ENCODE measurements around the gene ZFPM1. TPM values are rescaled to one million over a fixed set of nuclear protein-coding genes. Genes with fewer than 3 reads are reported as not detected.
"Not testable (repeated sequence)": the region's sequence is repeated elsewhere in the genome, so short reads cannot be mapped to it uniquely, and the experiment has no call there.

Gene ZFPM1
- total RNA-seq, 1 experiment from 2014 or later: 0.75 TPM

DNA sequence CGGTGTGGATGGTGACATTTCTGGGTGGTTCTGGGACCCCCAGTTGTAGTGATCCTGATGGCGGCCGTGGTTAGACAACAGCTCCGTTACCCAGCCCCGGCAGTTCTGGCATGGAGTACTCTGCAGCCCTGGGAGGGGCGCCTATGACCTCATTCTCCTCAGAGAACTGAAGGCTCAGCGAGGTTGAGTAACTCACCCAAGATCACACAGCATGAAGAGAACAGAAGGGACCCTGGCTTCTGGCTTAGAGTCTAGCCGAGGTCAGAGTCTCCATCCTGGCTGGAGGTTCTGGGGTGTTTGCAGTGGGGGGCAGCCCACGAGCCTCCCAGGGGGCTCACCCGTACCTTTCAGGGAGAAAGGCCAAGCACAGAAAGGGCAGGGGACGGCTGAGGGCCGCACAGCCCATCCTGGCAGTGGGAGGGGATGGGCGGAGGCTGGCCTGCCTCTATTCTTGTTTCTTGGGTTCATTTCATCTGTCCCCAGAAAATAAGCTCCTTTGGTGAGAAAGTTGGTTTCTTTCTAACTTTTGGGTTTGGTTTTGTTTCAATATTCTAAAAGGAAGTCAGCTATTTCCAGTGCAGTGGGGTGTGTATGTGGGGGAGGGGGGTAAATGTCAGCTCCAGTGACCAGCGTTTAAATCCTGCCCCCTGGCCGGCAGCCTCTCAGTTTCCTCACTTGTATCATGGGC, 13.2 kb downstream of the ZFPM1 start:
- Histone ChIP-seq H3K79me2 (ENCODE audit: low read length) (no peaks in the 10 kb centered on the region), H3K9ac (ENCODE audit: low read length) (no peak overlapping the region), H3K4me3 (ENCODE audit: low read length) (no peak overlapping the region), H3K4me1 (ENCODE audit: low read length) (no peaks in the 10 kb centered on the region; the same call in 1 of the 2 replicates), H3K27me3 (ENCODE audit: low read length) (no peaks in the 10 kb centered on the region), H3K9me3 (ENCODE audit: low read length) (no peaks in the 10 kb centered on the region), H3K36me3 (ENCODE audit: insufficient read depth, low read length) (no peaks in the 10 kb centered on the region), H2AFZ (ENCODE audit: low read length) (no peak overlapping the region), H3K4me2 (ENCODE audit: low read depth, low read length, poor library complexity, severe bottlenecking) (no peak overlapping the region), H4K20me1 (ENCODE audit: insufficient read depth, low read depth, low read length) (no peaks in the 10 kb centered on the region), H3K9me2 (replicated peaks; ENCODE audit: insufficient read depth, low read length) (no peaks in the 10 kb centered on the region), H3K27ac (ENCODE audit: low read length) (no peak overlapping the region)
- no peak for DNase-seq

DNA sequence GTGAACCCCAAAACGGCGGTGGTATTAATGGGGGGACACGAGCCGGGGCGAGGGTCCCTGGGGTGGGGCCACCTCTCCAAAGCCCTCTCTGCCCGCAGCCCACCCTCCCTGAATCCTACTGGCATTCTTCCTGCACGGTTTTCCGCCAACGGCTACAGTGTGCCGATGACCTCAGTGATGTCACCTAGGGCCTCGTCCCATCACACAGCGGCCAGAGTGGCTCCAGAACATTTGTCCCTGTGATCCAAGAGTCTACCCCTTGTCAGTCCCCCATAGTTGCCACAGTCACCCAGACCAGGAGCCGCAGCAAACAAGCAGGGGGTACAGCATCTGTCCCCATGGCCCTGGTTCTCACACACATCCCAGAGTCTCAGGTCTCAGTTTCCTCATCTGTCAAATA, 13.9 kb downstream of the ZFPM1 start:
- DNase-seq: no peak
- Histone ChIP-seq H4K20me1 (ENCODE audit: insufficient read depth, low read depth, low read length) (no peaks in the 10 kb centered on the region), H3K4me1 (ENCODE audit: low read length) (no peaks in the 10 kb centered on the region; the same call in 1 of the 2 replicates), H3K4me2 (ENCODE audit: low read depth, low read length, poor library complexity, severe bottlenecking) (no peak overlapping the region), H3K4me3 (ENCODE audit: low read length) (no peak overlapping the region), H2AFZ (ENCODE audit: low read length) (no peak overlapping the region), H3K27ac (ENCODE audit: low read length) (no peak overlapping the region), H3K79me2 (ENCODE audit: low read length) (no peaks in the 10 kb centered on the region), H3K9ac (ENCODE audit: low read length) (no peak overlapping the region), H3K27me3 (ENCODE audit: low read length) (no peaks in the 10 kb centered on the region), H3K36me3 (ENCODE audit: insufficient read depth, low read length) (no peaks in the 10 kb centered on the region), H3K9me2 (replicated peaks; ENCODE audit: insufficient read depth, low read length) (no peaks in the 10 kb centered on the region), H3K9me3 (ENCODE audit: low read length) (no peaks in the 10 kb centered on the region)

DNA sequence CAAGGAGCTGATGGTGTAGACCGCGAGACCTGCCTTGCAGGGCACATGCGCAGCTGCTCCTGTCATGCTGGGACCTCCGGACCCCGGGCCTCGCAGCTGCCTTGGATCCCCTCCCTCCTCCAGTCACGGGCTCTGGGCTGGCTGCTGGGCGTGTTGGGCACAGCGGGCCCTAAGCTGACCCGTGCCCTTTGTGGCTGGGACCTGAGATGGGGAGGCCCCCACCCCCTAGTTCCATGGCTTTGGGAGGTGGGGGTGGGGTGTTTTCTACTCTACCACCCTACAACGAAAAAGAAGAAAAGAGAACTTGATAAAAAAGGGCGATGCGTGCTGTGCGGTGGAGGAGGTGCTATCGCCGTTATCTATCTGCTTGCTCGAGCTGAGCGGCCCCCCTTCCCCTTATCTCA, 14.5 kb downstream of the ZFPM1 start:
- Histone ChIP-seq H3K9me2 (replicated peaks; ENCODE audit: insufficient read depth, low read length) (no peaks in the 10 kb centered on the region), H4K20me1 (ENCODE audit: insufficient read depth, low read depth, low read length) (no peaks in the 10 kb centered on the region), H3K27me3 (ENCODE audit: low read length) (no peaks in the 10 kb centered on the region), H3K4me3 (ENCODE audit: low read length) (no peak overlapping the region), H2AFZ (ENCODE audit: low read length) (no peak overlapping the region), H3K79me2 (ENCODE audit: low read length) (no peaks in the 10 kb centered on the region), H3K9ac (ENCODE audit: low read length) (no peak overlapping the region), H3K4me1 (ENCODE audit: low read length) (no peaks in the 10 kb centered on the region; the same call in 1 of the 2 replicates), H3K27ac (ENCODE audit: low read length) (no peak overlapping the region), H3K4me2 (ENCODE audit: low read depth, low read length, poor library complexity, severe bottlenecking) (no peak overlapping the region), H3K9me3 (ENCODE audit: low read length) (no peaks in the 10 kb centered on the region), H3K36me3 (ENCODE audit: insufficient read depth, low read length) (no peaks in the 10 kb centered on the region)
- no peak for DNase-seq

DNA sequence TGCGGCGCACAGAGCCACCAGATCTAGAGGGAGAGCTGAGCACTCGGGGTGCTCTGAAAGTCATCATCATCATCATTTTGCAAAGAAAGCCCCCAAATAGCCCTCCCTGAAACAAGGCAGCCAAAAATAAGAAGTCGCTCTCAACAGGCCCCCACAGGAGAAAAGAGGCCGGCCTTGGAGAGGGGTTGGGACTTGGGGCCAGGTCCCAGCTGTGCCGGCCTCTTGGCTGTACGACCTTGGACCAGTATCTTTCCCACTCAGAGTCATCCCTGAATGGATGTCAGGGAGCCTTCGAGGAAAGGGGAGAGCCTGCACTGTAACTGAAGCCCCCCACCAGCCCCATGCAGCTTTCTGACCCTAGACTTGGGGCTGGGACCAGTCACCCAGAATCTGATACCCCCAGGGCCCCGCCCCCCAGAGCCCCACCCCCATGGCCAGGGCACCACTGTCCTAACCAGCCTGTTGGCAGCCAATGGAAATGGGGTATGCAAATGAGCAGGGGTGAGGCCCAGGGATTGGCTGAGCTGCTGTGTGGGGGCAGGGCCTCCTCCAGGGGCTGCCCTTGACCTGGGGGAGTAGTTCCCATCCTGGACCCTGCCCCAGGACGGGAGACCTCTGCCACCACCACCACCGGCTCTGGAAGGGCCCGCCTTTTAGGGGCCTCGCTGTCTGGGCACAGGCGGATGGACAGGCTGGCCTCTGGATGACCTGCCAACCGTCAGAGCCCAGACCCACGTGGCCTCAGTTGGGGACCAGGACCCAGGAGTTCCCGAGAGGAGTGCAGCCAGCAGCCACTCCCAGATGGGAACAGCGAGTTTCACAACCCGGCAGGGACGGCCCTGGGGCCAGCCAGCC, 15.4 kb downstream of the ZFPM1 start:
- H3K4me2 ChIP-seq (ENCODE audit: low read depth, low read length, poor library complexity, severe bottlenecking): no peak overlapping the region
- H3K27ac ChIP-seq (ENCODE audit: low read length): no peak overlapping the region
- H3K9me3 ChIP-seq (ENCODE audit: low read length): no peaks in the 10 kb centered on the region
- no peak overlapping the region for H3K9ac ChIP-seq (ENCODE audit: low read length)
- H3K27me3 ChIP-seq (ENCODE audit: low read length): no peaks in the 10 kb centered on the region
- no peaks in the 10 kb centered on the region for H3K36me3 ChIP-seq (ENCODE audit: insufficient read depth, low read length)
- no peak overlapping the region for H2AFZ ChIP-seq (ENCODE audit: low read length)
- no peaks in the 10 kb centered on the region for H3K9me2 ChIP-seq (replicated peaks; ENCODE audit: insufficient read depth, low read length)
- H3K4me3 ChIP-seq (ENCODE audit: low read length): no peak overlapping the region
- peak; percentile 80 for DNase-seq
- H3K79me2 ChIP-seq (ENCODE audit: low read length): no peaks in the 10 kb centered on the region
- H3K4me1 ChIP-seq (ENCODE audit: low read length): no peaks in the 10 kb centered on the region; the same call in 1 of the 2 replicates
- H4K20me1 ChIP-seq (ENCODE audit: insufficient read depth, low read depth, low read length): no peaks in the 10 kb centered on the region

- DNase-seq: no peak
- H4K20me1 ChIP-seq (ENCODE audit: insufficient read depth, low read depth, low read length): peaks cover 1% of the 10 kb centered on the region; the same call in 1 of the 2 replicates
- H3K4me3 ChIP-seq (ENCODE audit: low read length): no peak overlapping the region
- H2AFZ ChIP-seq (ENCODE audit: low read length): no peak overlapping the region
- H3K9me2 ChIP-seq (replicated peaks; ENCODE audit: insufficient read depth, low read length): no peaks in the 10 kb centered on the region
- H3K4me2 ChIP-seq (ENCODE audit: low read depth, low read length, poor library complexity, severe bottlenecking): no peak overlapping the region
- H3K4me1 ChIP-seq (ENCODE audit: low read length): no peaks in the 10 kb centered on the region; the same call in 1 of the 2 replicates
- H3K36me3 ChIP-seq (ENCODE audit: insufficient read depth, low read length): no peaks in the 10 kb centered on the region
- H3K27me3 ChIP-seq (ENCODE audit: low read length): no peaks in the 10 kb centered on the region
- H3K9ac ChIP-seq (ENCODE audit: low read length): no peak overlapping the region
- no peaks in the 10 kb centered on the region for H3K79me2 ChIP-seq (ENCODE audit: low read length)
- H3K9me3 ChIP-seq (ENCODE audit: low read length): no peaks in the 10 kb centered on the region
- H3K27ac ChIP-seq (ENCODE audit: low read length): no peak overlapping the region
Measured at GRCh38 chr16:88469615-88470395, 16.7 kb downstream of the ZFPM1 start.

- not testable (repeated sequence) for H4K20me1 ChIP-seq (ENCODE audit: insufficient read depth, low read depth, low read length); H3K4me2 ChIP-seq (ENCODE audit: low read depth, low read length, poor library complexity, severe bottlenecking); H3K4me3 ChIP-seq (ENCODE audit: low read length); H3K36me3 ChIP-seq (ENCODE audit: insufficient read depth, low read length); H3K9me3 ChIP-seq (ENCODE audit: low read length); H3K27me3 ChIP-seq (ENCODE audit: low read length); H3K79me2 ChIP-seq (ENCODE audit: low read length); DNase-seq; H3K9ac ChIP-seq (ENCODE audit: low read length); H3K4me1 ChIP-seq (ENCODE audit: low read length); H3K9me2 ChIP-seq (replicated peaks; ENCODE audit: insufficient read depth, low read length); H3K27ac ChIP-seq (ENCODE audit: low read length); H2AFZ ChIP-seq (ENCODE audit: low read length)
Measured at GRCh38 chr16:88470396-88470680, 17.3 kb downstream of the ZFPM1 start.

DNA sequence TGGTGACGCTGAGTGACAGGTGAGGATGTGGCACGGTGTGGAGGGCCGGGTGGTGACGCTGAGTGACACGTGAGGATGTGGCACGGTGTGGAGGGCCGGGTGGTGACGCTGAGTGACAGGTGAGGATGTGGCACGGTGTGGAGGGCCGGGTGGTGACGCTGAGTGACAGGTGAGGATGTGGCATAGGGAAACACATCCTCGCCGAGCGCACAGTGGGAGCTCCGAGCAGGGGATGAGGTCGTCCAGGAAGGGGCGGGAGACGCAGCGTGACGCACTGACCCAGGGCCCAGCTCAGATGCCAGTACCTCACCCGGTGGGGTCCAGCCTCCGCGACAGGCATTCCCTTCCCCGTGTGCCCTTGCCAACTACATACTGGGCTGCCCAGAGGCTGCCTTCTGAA, 17.6 kb downstream of the ZFPM1 start:
- H3K79me2 ChIP-seq (ENCODE audit: low read length); H2AFZ ChIP-seq (ENCODE audit: low read length); H4K20me1 ChIP-seq (ENCODE audit: insufficient read depth, low read depth, low read length); H3K9me3 ChIP-seq (ENCODE audit: low read length); H3K9me2 ChIP-seq (replicated peaks; ENCODE audit: insufficient read depth, low read length); H3K27ac ChIP-seq (ENCODE audit: low read length); H3K36me3 ChIP-seq (ENCODE audit: insufficient read depth, low read length); H3K27me3 ChIP-seq (ENCODE audit: low read length); H3K4me2 ChIP-seq (ENCODE audit: low read depth, low read length, poor library complexity, severe bottlenecking); H3K4me3 ChIP-seq (ENCODE audit: low read length); H3K9ac ChIP-seq (ENCODE audit: low read length); DNase-seq; H3K4me1 ChIP-seq (ENCODE audit: low read length): not testable (repeated sequence)

- Histone ChIP-seq H3K36me3 (ENCODE audit: insufficient read depth, low read length) (no peaks in the 10 kb centered on the region), H3K9me2 (replicated peaks; ENCODE audit: insufficient read depth, low read length) (no peaks in the 10 kb centered on the region), H3K9ac (ENCODE audit: low read length) (no peak overlapping the region), H2AFZ (ENCODE audit: low read length) (no peak overlapping the region), H3K4me2 (ENCODE audit: low read depth, low read length, poor library complexity, severe bottlenecking) (no peak overlapping the region), H3K27ac (ENCODE audit: low read length) (no peak overlapping the region), H3K4me3 (ENCODE audit: low read length) (no peak overlapping the region), H3K9me3 (ENCODE audit: low read length) (no peaks in the 10 kb centered on the region), H3K79me2 (ENCODE audit: low read length) (no peaks in the 10 kb centered on the region), H3K4me1 (ENCODE audit: low read length) (no peaks in the 10 kb centered on the region; the same call in 1 of the 2 replicates), H3K27me3 (ENCODE audit: low read length) (no peaks in the 10 kb centered on the region), H4K20me1 (ENCODE audit: insufficient read depth, low read depth, low read length) (peaks cover 6% of the 10 kb centered on the region; the same call in 1 of the 2 replicates)
- no peak for DNase-seq
Measured at GRCh38 chr16:88471115-88471514, 18.0 kb downstream of the ZFPM1 start.

All from Karpas-422 (cell line).